HG03039 (cell line): Measurements from ENCODE around the gene ZNF564.
"Not testable (repeated sequence)": the region's sequence is repeated elsewhere in the genome, so short reads cannot be mapped to it uniquely, and the experiment has no call there.

Experiments
- ATAC-seq: cut with Tn5 transposase; IDR thresholded peaks from one replicate; pipeline ENCODE4 v1.9.1; 2021; ENCODE audit warnings: mild to moderate bottlenecking, moderate library complexity; ENCODE audit not compliant: unreplicated experiment

Gene ZNF564

GRCh38 chr19:12513531-12514061 lies 37.7 kb downstream of the ZNF564 start:
- no peak for ATAC-seq

GRCh38 chr19:12497032-12497431 lies 54.2 kb downstream of the ZNF564 start:
- ATAC-seq: no peak

DNA sequence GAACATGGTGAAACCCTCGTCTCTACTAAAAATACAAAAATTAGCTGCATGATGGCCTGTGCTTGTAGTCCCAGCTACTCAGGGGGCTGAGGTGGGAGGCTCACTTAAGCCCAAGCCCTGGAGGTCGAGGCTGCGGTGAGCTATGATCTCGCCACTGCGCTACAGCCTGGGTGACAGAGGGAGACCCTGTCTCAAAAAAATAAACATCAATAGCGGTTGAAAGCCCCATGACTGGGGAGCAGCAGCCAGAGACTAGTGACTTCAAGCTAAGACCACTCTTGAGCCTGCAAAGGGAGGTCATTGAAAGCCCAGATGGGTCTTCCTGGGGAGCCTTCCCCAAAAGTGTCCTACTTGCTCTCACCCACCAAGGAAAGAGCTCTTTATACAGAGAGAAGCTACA lies 54.8 kb downstream of the ZNF564 start:
- no peak for ATAC-seq

- ATAC-seq: peak; percentile 88
Observed at GRCh38 chr19:12495002-12495802, 56.1 kb downstream of the ZNF564 start.

DNA sequence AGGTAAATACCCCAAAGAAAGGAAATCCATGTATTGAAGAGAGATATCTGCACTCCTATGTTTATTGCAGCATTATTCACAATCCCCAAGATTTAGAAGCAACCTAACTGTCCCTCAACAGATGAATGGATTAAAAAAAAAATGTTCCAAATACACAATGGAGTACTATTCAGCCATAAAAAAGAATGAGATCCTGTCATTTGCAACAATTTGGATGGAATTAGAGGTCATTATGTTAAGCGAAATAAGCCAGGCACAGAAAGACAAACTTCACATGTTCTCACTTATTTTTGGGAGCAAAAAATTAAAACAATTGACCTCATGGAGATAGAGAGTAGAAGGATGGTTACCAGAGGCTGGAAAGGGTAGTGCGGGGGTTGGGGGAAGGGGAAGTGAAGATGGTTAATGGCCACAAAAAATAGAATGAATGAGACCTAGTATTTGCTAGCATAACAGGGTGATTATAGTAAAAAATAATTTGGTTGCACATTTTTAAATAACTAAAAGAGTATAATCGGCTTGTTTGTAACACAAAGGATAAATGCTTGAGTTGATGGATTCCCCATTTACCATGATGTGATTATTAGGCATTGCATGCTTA lies 56.9 kb downstream of the ZNF564 start:
- ATAC-seq: no peak

DNA sequence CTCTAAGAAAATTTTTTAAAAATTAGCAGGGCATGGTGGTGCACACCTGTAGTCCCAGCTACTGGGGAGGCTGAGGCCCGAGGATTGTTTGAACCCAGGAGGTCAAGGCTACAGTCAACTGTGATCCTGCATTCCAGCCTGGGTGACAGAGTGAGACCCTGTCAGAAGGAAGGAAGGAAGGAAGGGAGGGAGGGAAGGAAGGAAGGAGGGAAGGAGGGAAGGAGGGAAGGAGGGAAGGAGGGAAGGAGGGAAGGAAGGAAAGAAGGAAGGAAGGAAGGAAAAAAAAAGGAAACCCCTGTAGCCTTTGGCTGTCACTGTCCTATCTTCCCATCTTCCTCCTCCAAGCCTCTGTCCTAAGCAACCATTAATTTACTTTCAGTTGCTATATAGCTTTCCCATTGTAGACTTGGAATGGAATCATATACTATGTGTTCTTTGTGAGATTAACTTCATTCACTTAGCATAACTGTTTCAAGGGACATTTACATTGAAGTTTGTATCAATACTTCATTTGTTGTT lies 65.0 kb downstream of the ZNF564 start:
- ATAC-seq: not testable (repeated sequence)

DNA sequence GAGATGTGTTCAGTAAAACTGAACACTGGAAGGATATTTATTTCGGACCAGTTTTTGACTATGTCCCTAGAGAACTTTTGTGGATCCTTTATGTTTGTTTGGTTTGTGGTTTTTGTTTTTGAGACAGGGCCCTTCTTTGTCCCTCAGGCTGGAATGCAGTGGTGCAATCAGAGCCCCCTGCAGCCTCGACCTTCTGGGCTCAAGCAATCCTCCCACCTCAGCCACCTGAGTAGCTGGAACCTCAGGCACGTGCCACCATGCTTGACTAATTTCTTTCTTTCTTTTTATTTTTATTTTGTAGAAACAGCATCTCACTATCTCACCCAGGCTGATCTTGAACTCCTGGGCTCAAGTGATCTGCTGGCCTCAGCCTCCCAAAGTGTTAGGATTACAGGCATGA lies 65.7 kb downstream of the ZNF564 start:
- ATAC-seq: no peak

GRCh38 chr19:12485052-12485416 lies 66.2 kb downstream of the ZNF564 start:
- no peak for ATAC-seq

DNA sequence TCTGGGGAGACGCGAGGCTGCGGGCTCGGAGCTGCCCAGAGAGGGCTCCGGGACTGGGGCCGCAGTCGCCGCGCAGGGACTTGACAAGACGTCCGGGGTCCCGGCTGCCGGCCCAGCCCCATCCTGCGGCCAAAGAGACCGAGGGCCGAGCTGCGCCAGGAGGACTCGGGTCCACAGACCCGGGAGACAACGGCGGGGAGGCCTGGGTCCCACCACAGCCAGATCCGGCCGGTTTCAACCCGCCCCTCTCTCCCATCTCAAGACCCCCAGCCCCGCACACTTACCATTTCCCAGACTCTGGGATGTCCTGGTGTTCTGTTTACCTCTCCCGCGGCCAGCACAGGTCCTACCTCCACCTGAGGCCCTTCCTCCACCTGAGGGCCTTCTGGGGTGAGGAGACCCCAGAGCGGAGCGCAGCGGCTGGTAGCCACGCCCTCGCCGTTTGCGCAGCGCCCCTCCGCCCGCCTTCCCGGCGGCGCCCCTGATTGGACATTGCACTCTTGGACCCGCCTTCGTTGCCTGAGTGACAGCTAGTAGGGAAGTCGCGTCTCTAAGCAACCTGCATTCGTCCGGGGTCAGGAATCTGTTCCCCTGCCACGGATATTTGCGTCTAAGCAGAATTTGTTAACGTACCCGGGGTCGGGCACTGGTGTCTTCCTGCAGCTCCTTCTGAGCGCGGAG lies 66.8 kb downstream of the ZNF564 start, which contains the start of gene ZNF709:
Gene ZNF709, minus strand, starts transcription at position 446 of the 681 bp plus-strand sequence. Its CDS starts 159 bp downstream, at position 287.
- peak; percentile 89 for ATAC-seq

- ATAC-seq: no peak
Observed at GRCh38 chr19:12484011-12484370, 67.3 kb downstream of the ZNF564 start.

DNA sequence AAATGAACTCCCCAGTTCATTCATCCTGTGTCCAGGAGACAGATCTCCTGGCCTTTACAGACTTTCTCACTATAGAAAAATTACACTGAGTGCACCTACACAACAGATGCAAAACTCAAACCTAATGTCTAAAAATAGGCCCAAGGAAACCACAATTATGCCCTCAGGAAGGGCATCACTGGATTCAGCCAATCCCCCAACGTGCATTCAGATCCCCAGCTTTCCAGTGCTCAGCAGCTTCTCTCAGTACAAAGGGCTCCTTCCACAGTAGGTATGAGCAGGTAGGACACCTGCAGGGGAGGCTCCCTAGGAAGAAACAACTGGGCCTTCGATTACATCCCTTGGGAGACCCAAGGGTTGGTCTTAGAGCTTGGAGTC lies 68.8 kb downstream of the ZNF564 start:
- no peak for ATAC-seq

- no peak for ATAC-seq
Observed at GRCh38 chr19:12481781-12482508, 69.3 kb downstream of the ZNF564 start.

GRCh38 chr19:12478234-12478941 lies 72.9 kb downstream of the ZNF564 start:
- ATAC-seq: no peak
